SK-N-SH treated with all-trans-retinoic acid at 6 μM for 48 hours (cell line): ENCODE measurements around the gene PSMF1.

ENCODE experiments used
- ARNTL ChIP-seq: fragments of 450-650 bp; formaldehyde crosslinking; IDR thresholded peaks from 2 replicates; pipeline ENCODE4 v1.5.0; 2020; ENCODE audit warnings: low read depth, mild to moderate bottlenecking, moderate library complexity, borderline replicate concordance
- CSDC2 ChIP-seq: fragments of 250-450 bp; sonication (Bioruptor Pico); IDR thresholded peaks from 2 replicates; pipeline ENCODE4 v1.5.0; 2020; ENCODE audit warnings: mild to moderate bottlenecking, moderate library complexity
- ESRRG ChIP-seq: fragments of 250-450 bp; sonication (Bioruptor Pico); IDR thresholded peaks from 2 replicates; pipeline ENCODE4 v1.6.1; 2021; ENCODE audit warnings: mild to moderate bottlenecking
- OSR1 ChIP-seq: fragments of 250-450 bp; sonication (Bioruptor Pico); IDR thresholded peaks from 2 replicates; pipeline ENCODE4 v1.8.0; 2022; ENCODE audit warnings: moderate library complexity, mild to moderate bottlenecking, inconsistent platforms
- SNAI2 ChIP-seq: fragments of 250-450 bp; sonication (Bioruptor Pico); IDR thresholded peaks from 2 replicates; pipeline ENCODE4 v1.5.0; 2020; ENCODE audit warnings: mild to moderate bottlenecking, moderate library complexity
- ZC3H10 ChIP-seq: fragments of 250-450 bp; sonication (Bioruptor Pico); IDR thresholded peaks from 2 replicates; pipeline ENCODE4 v1.5.1; 2021; ENCODE audit warnings: mild to moderate bottlenecking, moderate library complexity
- ZFP30 ChIP-seq: fragments of 450-650 bp; formaldehyde crosslinking; IDR thresholded peaks from 2 replicates; pipeline ENCODE4 v1.5.0; 2022; ENCODE audit warnings: mild to moderate bottlenecking, moderate library complexity
- ZNF8 ChIP-seq: fragments of 450-650 bp; formaldehyde crosslinking; IDR thresholded peaks from 2 replicates; pipeline ENCODE4 v1.5.0; 2020; ENCODE audit warnings: mild to moderate bottlenecking, moderate library complexity
- TF ChIP-seq, protein P1 (sequence below): fragments of 250-450 bp; sonication (Bioruptor Pico); IDR thresholded peaks from 2 replicates; pipeline ENCODE4 v1.5.0; 2020; ENCODE audit warnings: mild to moderate bottlenecking, moderate library complexity
- TF ChIP-seq, protein P2 (sequence below): fragments of 250-450 bp; sonication (Bioruptor Pico); IDR thresholded peaks from 2 replicates; pipeline ENCODE4 v1.8.0; 2020; ENCODE audit warnings: mild to moderate bottlenecking, moderate library complexity, borderline replicate concordance
- TF ChIP-seq, protein P3 (sequence below): fragments of 250-450 bp; sonication (Bioruptor Pico); IDR thresholded peaks from 2 replicates; pipeline ENCODE4 v1.5.1; 2020; ENCODE audit warnings: low read depth, mild to moderate bottlenecking, moderate library complexity

DNA sequence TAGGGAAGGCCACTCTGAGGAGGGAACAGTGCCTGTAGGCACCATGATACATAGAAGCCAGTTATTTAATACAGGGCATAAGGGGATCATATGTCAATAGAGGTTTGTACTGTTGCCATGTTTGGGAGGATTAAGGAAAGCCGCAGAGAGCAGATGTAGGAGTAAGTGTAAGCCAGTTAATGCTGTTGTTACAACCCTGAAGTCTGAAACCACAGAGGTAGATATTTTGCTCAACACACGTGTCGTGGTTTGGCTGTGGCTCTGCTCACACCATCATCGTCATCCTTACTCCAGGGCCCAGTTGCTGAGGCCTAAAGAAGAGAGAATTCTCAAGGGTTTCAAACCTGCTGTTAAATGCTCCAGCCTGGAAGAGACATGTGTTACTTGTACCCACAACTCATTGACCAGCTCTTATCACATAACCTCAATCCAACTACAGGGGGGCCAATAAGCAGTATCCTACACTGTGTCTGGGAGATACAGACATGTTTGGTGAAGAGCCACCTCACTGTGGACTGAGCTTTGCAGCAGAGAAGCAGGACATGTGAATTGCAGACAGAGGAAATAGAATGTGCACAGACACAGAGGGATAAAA, 31.0 kb upstream of the PSMF1 start:
- TF ChIP-seq, protein P1, sequence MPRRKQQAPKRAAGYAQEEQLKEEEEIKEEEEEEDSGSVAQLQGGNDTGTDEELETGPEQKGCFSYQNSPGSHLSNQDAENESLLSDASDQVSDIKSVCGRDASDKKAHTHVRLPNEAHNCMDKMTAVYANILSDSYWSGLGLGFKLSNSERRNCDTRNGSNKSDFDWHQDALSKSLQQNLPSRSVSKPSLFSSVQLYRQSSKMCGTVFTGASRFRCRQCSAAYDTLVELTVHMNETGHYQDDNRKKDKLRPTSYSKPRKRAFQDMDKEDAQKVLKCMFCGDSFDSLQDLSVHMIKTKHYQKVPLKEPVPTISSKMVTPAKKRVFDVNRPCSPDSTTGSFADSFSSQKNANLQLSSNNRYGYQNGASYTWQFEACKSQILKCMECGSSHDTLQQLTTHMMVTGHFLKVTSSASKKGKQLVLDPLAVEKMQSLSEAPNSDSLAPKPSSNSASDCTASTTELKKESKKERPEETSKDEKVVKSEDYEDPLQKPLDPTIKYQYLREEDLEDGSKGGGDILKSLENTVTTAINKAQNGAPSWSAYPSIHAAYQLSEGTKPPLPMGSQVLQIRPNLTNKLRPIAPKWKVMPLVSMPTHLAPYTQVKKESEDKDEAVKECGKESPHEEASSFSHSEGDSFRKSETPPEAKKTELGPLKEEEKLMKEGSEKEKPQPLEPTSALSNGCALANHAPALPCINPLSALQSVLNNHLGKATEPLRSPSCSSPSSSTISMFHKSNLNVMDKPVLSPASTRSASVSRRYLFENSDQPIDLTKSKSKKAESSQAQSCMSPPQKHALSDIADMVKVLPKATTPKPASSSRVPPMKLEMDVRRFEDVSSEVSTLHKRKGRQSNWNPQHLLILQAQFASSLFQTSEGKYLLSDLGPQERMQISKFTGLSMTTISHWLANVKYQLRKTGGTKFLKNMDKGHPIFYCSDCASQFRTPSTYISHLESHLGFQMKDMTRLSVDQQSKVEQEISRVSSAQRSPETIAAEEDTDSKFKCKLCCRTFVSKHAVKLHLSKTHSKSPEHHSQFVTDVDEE (CRISPR knock-in tag) = no peak
- TF ChIP-seq ZNF8 (CRISPR knock-in tag) (no peak), ESRRG (CRISPR knock-in tag) (no peak), ARNTL (no peak), OSR1 (CRISPR knock-in tag) (no peak), SNAI2 (no peak), ZFP30 (CRISPR knock-in tag) (no peak), ZC3H10 (CRISPR knock-in tag) (no peak), CSDC2 (CRISPR knock-in tag) (no peak)
- TF ChIP-seq, protein P2, sequence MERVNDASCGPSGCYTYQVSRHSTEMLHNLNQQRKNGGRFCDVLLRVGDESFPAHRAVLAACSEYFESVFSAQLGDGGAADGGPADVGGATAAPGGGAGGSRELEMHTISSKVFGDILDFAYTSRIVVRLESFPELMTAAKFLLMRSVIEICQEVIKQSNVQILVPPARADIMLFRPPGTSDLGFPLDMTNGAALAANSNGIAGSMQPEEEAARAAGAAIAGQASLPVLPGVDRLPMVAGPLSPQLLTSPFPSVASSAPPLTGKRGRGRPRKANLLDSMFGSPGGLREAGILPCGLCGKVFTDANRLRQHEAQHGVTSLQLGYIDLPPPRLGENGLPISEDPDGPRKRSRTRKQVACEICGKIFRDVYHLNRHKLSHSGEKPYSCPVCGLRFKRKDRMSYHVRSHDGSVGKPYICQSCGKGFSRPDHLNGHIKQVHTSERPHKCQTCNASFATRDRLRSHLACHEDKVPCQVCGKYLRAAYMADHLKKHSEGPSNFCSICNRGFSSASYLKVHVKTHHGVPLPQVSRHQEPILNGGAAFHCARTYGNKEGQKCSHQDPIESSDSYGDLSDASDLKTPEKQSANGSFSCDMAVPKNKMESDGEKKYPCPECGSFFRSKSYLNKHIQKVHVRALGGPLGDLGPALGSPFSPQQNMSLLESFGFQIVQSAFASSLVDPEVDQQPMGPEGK (CRISPR knock-in tag) = no peak
- TF ChIP-seq, protein P3, sequence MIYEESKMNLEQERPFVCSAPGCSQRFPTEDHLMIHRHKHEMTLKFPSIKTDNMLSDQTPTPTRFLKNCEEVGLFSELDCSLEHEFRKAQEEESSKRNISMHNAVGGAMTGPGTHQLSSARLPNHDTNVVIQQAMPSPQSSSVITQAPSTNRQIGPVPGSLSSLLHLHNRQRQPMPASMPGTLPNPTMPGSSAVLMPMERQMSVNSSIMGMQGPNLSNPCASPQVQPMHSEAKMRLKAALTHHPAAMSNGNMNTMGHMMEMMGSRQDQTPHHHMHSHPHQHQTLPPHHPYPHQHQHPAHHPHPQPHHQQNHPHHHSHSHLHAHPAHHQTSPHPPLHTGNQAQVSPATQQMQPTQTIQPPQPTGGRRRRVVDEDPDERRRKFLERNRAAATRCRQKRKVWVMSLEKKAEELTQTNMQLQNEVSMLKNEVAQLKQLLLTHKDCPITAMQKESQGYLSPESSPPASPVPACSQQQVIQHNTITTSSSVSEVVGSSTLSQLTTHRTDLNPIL (CRISPR knock-in tag) = no peak
